ENCODE data around the gene AKR1D1. TPM values are rescaled to one million over a fixed set of nuclear protein-coding genes. Genes with fewer than 3 reads are reported as not detected.

Gene AKR1D1
- total and polyA plus RNA-seq, 7 donors = not detected

GRCh38 chr7:138161600-138162081, 85.4 kb downstream of the AKR1D1 start:
- TF ChIP-seq CTCF (IDR thresholded peaks at IDR 0.05) (peak in 1 of 4 experiments; percentile 42), POLR2A (IDR thresholded peaks at IDR 0.05) (no peak), EP300 (IDR thresholded peaks at IDR 0.05) (no peak), POLR2AphosphoS5 (IDR thresholded peaks at IDR 0.05) (no peak)
- H3K27me3 ChIP-seq = no peaks in the 10 kb centered on the region
- WGBS, 2 donors = 7 to 25% methylated on average over 4 of the region's 4 CpGs
- H3K4me1 ChIP-seq = no peaks in the 10 kb centered on the region
- no peaks in the 10 kb centered on the region for H3K36me3 ChIP-seq
- intact Hi-C loops (cut with DNase I) = loop anchor here (5.0 kb wide), 1 partner anchor 576 kb away; no protein-coding TSS in a partner anchor
- peaks cover 0 to 10% (median 7%) of the 10 kb centered on the region in 4 donors for H3K9me3 ChIP-seq
- peak; percentile 70 for DNase-seq
- H3K4me3 ChIP-seq = no peak overlapping the region
- no peak overlapping the region for H3K27ac ChIP-seq

- Histone ChIP-seq H3K27ac (no peak overlapping the region), H3K27me3 (no peaks in the 10 kb centered on the region), H3K4me3 (no peak overlapping the region), H3K9me3 (peaks cover 0 to 10% (median 7%) of the 10 kb centered on the region in 4 donors), H3K36me3 (no peaks in the 10 kb centered on the region), H3K4me1 (no peaks in the 10 kb centered on the region)
- DNase-seq = no peak
- intact Hi-C loops (cut with DNase I) = loop anchor here (5.0 kb wide), 1 partner anchor 575 kb away; no protein-coding TSS in a partner anchor
- WGBS, 2 donors = 77 to 86% methylated on average over 1 of the region's 1 CpG
- TF ChIP-seq CTCF (IDR thresholded peaks at IDR 0.05) (no peak), EP300 (IDR thresholded peaks at IDR 0.05) (no peak), POLR2AphosphoS5 (IDR thresholded peaks at IDR 0.05) (no peak), POLR2A (IDR thresholded peaks at IDR 0.05) (no peak)
Observed at GRCh38 chr7:138162236-138162635, 86.0 kb downstream of the AKR1D1 start.

GRCh38 chr7:138163800-138164199, 87.5 kb downstream of the AKR1D1 start:
- no peak for DNase-seq
- Histone ChIP-seq H3K4me1 (no peaks in the 10 kb centered on the region), H3K27me3 (no peaks in the 10 kb centered on the region), H3K36me3 (no peaks in the 10 kb centered on the region), H3K9me3 (peaks cover 0 to 10% (median 7%) of the 10 kb centered on the region in 4 donors), H3K4me3 (no peak overlapping the region), H3K27ac (no peak overlapping the region)
- TF ChIP-seq EP300 (IDR thresholded peaks at IDR 0.05) (no peak), CTCF (IDR thresholded peaks at IDR 0.05) (no peak), POLR2A (IDR thresholded peaks at IDR 0.05) (no peak), POLR2AphosphoS5 (IDR thresholded peaks at IDR 0.05) (no peak)
- 90 to 92% methylated on average over 1 of the region's 1 CpG for WGBS, 2 donors
- intact Hi-C loops (cut with DNase I) = loop anchor here (5.0 kb wide), 1 partner anchor 574 kb away; no protein-coding TSS in a partner anchor

GRCh38 chr7:138164804-138165203, 88.5 kb downstream of the AKR1D1 start:
- DNase-seq = no peak
- intact Hi-C loops (cut with DNase I) = loop anchor here (5.0 kb wide), 1 partner anchor 572 kb away; no protein-coding TSS in a partner anchor
- Histone ChIP-seq H3K9me3 (peaks cover 0 to 10% (median 7%) of the 10 kb centered on the region in 4 donors), H3K27ac (no peak overlapping the region), H3K4me3 (no peak overlapping the region), H3K4me1 (no peaks in the 10 kb centered on the region), H3K36me3 (no peaks in the 10 kb centered on the region), H3K27me3 (no peaks in the 10 kb centered on the region)
- WGBS, 2 donors = 91 to 96% methylated on average over 3 of the region's 3 CpGs
- TF ChIP-seq CTCF (IDR thresholded peaks at IDR 0.05) (no peak), POLR2A (IDR thresholded peaks at IDR 0.05) (no peak), POLR2AphosphoS5 (IDR thresholded peaks at IDR 0.05) (no peak), EP300 (IDR thresholded peaks at IDR 0.05) (no peak)

- H3K36me3 ChIP-seq = no peaks in the 10 kb centered on the region
- intact Hi-C loops (cut with DNase I) = no loop called here
- H3K27ac ChIP-seq = no peak overlapping the region
- peaks cover 0 to 10% (median 7%) of the 10 kb centered on the region in 4 donors for H3K9me3 ChIP-seq
- H3K4me1 ChIP-seq = no peaks in the 10 kb centered on the region
- no peak for DNase-seq
- no peak overlapping the region for H3K4me3 ChIP-seq
- H3K27me3 ChIP-seq = no peaks in the 10 kb centered on the region
- 82 to 96% methylated on average over 4 of the region's 4 CpGs for WGBS, 2 donors
- no peak for TF ChIP-seq POLR2AphosphoS5 (IDR thresholded peaks at IDR 0.05)
- no peak for TF ChIP-seq POLR2A (IDR thresholded peaks at IDR 0.05)
- TF ChIP-seq CTCF (IDR thresholded peaks at IDR 0.05) = no peak
- TF ChIP-seq EP300 (IDR thresholded peaks at IDR 0.05) = no peak
Observed at GRCh38 chr7:138166681-138167080, 90.4 kb downstream of the AKR1D1 start.
